OCI-LY7 (cell line): ENCODE data around the gene FBF1. TPM values are rescaled to one million over a fixed set of nuclear protein-coding genes. Genes with fewer than 3 reads are reported as not detected.
"Not testable (repeated sequence)": the region's sequence is repeated elsewhere in the genome, so short reads cannot be mapped to it uniquely, and the experiment has no call there.

Source experiments
- BruUV-seq: library from RNA; stranded (reverse); fragments of 400-500 nt; replicated peaks from 2 replicates; lab custom pipeline; 2021; lab: Mats Ljungman, UMichigan
- CTCF ChIA-PET: fragments of 300-600 bp; sonication (Branson Sonifier 250); formaldehyde crosslinking; loops from one replicate; lab custom pipeline; 2022; ENCODE audit warnings: antibody characterized with exemption; ENCODE audit not compliant: unreplicated experiment; lab: Charles Lee
- POLR2A ChIA-PET: fragments of 300-600 bp; sonication (Branson Sonifier 250); formaldehyde crosslinking; loops from one replicate; lab custom pipeline; 2022; ENCODE audit warnings: antibody characterized with exemption; lab: Charles Lee
- DNase-seq: peaks from one replicate; pipeline ENCODE4 v3.0.0-alpha.2; 2015; ENCODE audit warnings: low spot score
- H2AFZ ChIP-seq: fragments of 200-600 bp; sonication (generic), shearing (Covaris generic); 2 replicates; pipeline ENCODE4 v1.6.1; 2014; ENCODE audit warnings: mild to moderate bottlenecking, antibody characterized with exemption, low read length, moderate library complexity
- H3K27ac ChIP-seq: fragments of 200-600 bp; sonication (generic); 2 replicates; pipeline ENCODE4 v1.5.1; 2014; ENCODE audit warnings: mixed run types, low read depth, mild to moderate bottlenecking, moderate library complexity, low read length, inconsistent platforms; ENCODE audit not compliant: poor library complexity, severe bottlenecking
- H3K36me3 ChIP-seq: fragments of 200-600 bp; sonication (generic); 2 replicates; pipeline ENCODE4 v1.6.1; 2014; ENCODE audit warnings: mild to moderate bottlenecking, antibody characterized with exemption, low read length, moderate library complexity, mixed read lengths; ENCODE audit not compliant: insufficient read depth
- H3K4me1 ChIP-seq: fragments of 200-600 bp; sonication (generic); 2 replicates; pipeline ENCODE4 v1.5.1; 2014; ENCODE audit warnings: mild to moderate bottlenecking, low read length; ENCODE audit not compliant: insufficient read depth, poor library complexity, severe bottlenecking
- H3K4me2 ChIP-seq: fragments of 200-600 bp; sonication (generic); 2 replicates; pipeline ENCODE4 v1.6.1; 2014; ENCODE audit warnings: mild to moderate bottlenecking, low read length
- H3K4me3 ChIP-seq: fragments of 200-600 bp; sonication (generic); 2 replicates; pipeline ENCODE4 v1.5.1; 2014; ENCODE audit warnings: mild to moderate bottlenecking, low read depth, low read length; ENCODE audit not compliant: poor library complexity, severe bottlenecking
- H3K79me2 ChIP-seq: fragments of 200-600 bp; sonication (generic); 2 replicates; pipeline ENCODE4 v1.6.1; 2016; ENCODE audit warnings: low read depth, mild to moderate bottlenecking, low read length, moderate library complexity, mixed read lengths; ENCODE audit not compliant: insufficient read depth
- H3K9me2 ChIP-seq: fragments of 200-600 bp; sonication (generic); 2 replicates; pipeline ENCODE4 v1.6.1; 2016; ENCODE audit warnings: mild to moderate bottlenecking, low read length, mixed read lengths; ENCODE audit not compliant: insufficient read depth
- H3K9me3 ChIP-seq: fragments of 200-600 bp; sonication (generic); 2 replicates; pipeline ENCODE4 v1.6.1; 2014; ENCODE audit warnings: mild to moderate bottlenecking, mixed run types, low read length, mixed read lengths
- H4K20me1 ChIP-seq: fragments of 200-600 bp; sonication (generic); 2 replicates; pipeline ENCODE4 v1.6.1; 2014; ENCODE audit warnings: mild to moderate bottlenecking, antibody characterized with exemption, low read length, moderate library complexity, mixed read lengths; ENCODE audit not compliant: insufficient read depth
- EZH2phosphoT487 ChIP-seq: fragments of 200-600 bp; sonication (generic); IDR thresholded peaks from 2 replicates; pipeline ENCODE4 v1.6.1; 2018; ENCODE audit warnings: low read depth, borderline replicate concordance, mild to moderate bottlenecking, mixed run types, antibody characterized with exemption, low read length, moderate library complexity, mixed read lengths
- intact Hi-C: fragments of 100-400 bp; cut with micrococcal nuclease; formaldehyde crosslinking; loops from one replicate; pipeline ENCODE4 v1.10.0; 2022; ENCODE audit not compliant: unreplicated experiment
- total RNA-seq, 2 experiments: library from RNA; depleted of rRNA in 1 of 2; stranded (reverse); fragments of >200 nt in 1 of 2; shearing (Covaris generic) in 1 of 2; gene quantifications; 2 replicates each; pipeline ENCODE4 v1.2.3, GENCODE V29; 2014 to 2022
- TF ChIP-seq, protein P1 (sequence below): fragments of 200-600 bp; sonication (generic); conservative IDR thresholded peaks from 2 replicates; pipeline ENCODE4 v1.5.1; 2014; ENCODE audit warnings: mild to moderate bottlenecking, antibody characterized with exemption, low read length, moderate library complexity, mixed read lengths

The FBF1 gene
- total RNA-seq, 2 experiments from 2014 or later: 34.6 to 47.9 TPM

GRCh38 chr17:75891022-75891604 is 49.7 kb downstream of the FBF1 start:
- H3K9me2 ChIP-seq: no peaks in the 10 kb centered on the region
- no peaks in the 10 kb centered on the region for H3K9me3 ChIP-seq
- DNase-seq: no peak
- BruUV-seq: no TSS peak
- H3K4me3 ChIP-seq: no peak overlapping the region
- no peak overlapping the region for H3K4me2 ChIP-seq
- POLR2A ChIA-PET: no interaction called here
- peaks cover 38% of the 10 kb centered on the region for H3K36me3 ChIP-seq
- no peak overlapping the region for H3K27ac ChIP-seq
- peaks cover 20% of the 10 kb centered on the region for H3K79me2 ChIP-seq
- peaks cover 16% of the 10 kb centered on the region for H3K4me1 ChIP-seq
- CTCF ChIA-PET: interaction anchor here (0.8 kb wide), 1 partner anchor 204 kb away, joined by 4 read pairs; no protein-coding TSS in a partner anchor
- intact Hi-C loops: no loop called here
- TF ChIP-seq, protein P1, sequence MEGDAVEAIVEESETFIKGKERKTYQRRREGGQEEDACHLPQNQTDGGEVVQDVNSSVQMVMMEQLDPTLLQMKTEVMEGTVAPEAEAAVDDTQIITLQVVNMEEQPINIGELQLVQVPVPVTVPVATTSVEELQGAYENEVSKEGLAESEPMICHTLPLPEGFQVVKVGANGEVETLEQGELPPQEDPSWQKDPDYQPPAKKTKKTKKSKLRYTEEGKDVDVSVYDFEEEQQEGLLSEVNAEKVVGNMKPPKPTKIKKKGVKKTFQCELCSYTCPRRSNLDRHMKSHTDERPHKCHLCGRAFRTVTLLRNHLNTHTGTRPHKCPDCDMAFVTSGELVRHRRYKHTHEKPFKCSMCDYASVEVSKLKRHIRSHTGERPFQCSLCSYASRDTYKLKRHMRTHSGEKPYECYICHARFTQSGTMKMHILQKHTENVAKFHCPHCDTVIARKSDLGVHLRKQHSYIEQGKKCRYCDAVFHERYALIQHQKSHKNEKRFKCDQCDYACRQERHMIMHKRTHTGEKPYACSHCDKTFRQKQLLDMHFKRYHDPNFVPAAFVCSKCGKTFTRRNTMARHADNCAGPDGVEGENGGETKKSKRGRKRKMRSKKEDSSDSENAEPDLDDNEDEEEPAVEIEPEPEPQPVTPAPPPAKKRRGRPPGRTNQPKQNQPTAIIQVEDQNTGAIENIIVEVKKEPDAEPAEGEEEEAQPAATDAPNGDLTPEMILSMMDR: no peak
- TF ChIP-seq EZH2phosphoT487: no peak
- H4K20me1 ChIP-seq: no peaks in the 10 kb centered on the region
- no peak overlapping the region for H2AFZ ChIP-seq

DNA sequence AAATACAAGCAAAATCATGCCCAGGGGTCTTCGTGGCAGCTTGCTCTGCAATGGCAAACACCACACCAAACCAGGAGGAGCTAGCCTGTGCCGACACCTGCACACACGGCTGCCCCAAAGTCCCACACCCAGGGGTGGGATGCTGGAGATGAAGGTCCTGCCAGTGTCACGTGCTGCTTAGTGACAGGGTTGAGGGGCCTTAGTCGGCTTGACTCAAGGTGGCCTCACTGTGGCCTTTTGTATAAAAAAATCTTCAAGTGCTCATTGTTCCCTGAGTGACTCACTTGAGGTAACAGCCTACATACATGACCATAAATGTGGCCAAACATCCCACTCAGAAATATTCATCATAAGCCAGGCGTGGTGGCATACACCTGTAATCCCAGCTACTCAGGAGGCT is 51.4 kb downstream of the FBF1 start:
- BruUV-seq: TSS peak; percentile 82
- ChIA-PET POLR2A (interaction anchor here (0.7 kb wide), 2 partner anchors 30 to 556 kb away, joined by 4 to 5 read pairs; no protein-coding TSS in a partner anchor), CTCF (no interaction called here)
- intact Hi-C loops: no loop called here
- Histone ChIP-seq H3K4me2 (no peak overlapping the region), H3K27ac (no peak overlapping the region), H3K4me3 (no peak overlapping the region), H3K9me3 (no peaks in the 10 kb centered on the region), H2AFZ (no peak overlapping the region), H3K9me2 (no peaks in the 10 kb centered on the region), H4K20me1 (no peaks in the 10 kb centered on the region), H3K4me1 (peaks cover 2% of the 10 kb centered on the region), H3K36me3 (peaks cover 38% of the 10 kb centered on the region), H3K79me2 (peaks cover 5% of the 10 kb centered on the region; the same call in 1 of the 2 replicates)
- TF ChIP-seq, protein P1: peak; percentile 35
- TF ChIP-seq EZH2phosphoT487: no peak
- no peak for DNase-seq

GRCh38 chr17:75888484-75888883 is 52.4 kb downstream of the FBF1 start:
- POLR2A ChIA-PET: no interaction called here
- DNase-seq: no peak
- H3K4me2 ChIP-seq: no peak overlapping the region
- H2AFZ ChIP-seq: no peak overlapping the region
- no peaks in the 10 kb centered on the region for H3K4me1 ChIP-seq
- no peaks in the 10 kb centered on the region for H3K9me2 ChIP-seq
- H3K4me3 ChIP-seq: no peak overlapping the region
- TF ChIP-seq, protein P1: no peak
- no peak for TF ChIP-seq EZH2phosphoT487
- H3K36me3 ChIP-seq: peaks cover 38% of the 10 kb centered on the region
- CTCF ChIA-PET: no interaction called here
- H3K79me2 ChIP-seq: no peaks in the 10 kb centered on the region
- intact Hi-C loops: no loop called here
- no peaks in the 10 kb centered on the region for H3K9me3 ChIP-seq
- no peaks in the 10 kb centered on the region for H4K20me1 ChIP-seq
- no TSS peak for BruUV-seq
- no peak overlapping the region for H3K27ac ChIP-seq

DNA sequence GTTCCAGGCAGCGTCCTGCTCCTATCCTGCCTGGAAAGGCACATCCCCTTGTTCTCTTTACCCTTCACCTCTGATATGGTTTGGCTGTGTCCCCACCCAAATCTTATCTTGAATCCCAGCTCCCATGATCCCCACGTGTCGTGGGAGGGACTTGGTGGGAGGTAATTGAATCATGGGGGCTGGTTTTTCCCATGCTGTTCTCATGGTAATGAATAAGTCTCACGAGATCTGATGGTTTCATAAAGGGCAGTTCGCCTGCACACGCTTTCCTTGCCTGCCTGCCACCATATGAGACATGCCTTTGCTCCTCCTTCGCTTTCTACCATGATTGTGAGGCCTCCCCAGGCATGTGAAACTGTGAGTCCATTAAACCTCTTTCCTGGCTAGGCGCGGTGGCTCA is 55.0 kb downstream of the FBF1 start:
- BruUV-seq, H3K4me1 ChIP-seq, H3K9me3 ChIP-seq, DNase-seq, H3K9me2 ChIP-seq, CTCF ChIA-PET, intact Hi-C loops, H3K27ac ChIP-seq, H2AFZ ChIP-seq, H3K79me2 ChIP-seq, H4K20me1 ChIP-seq, H3K4me3 ChIP-seq, H3K4me2 ChIP-seq: not testable (repeated sequence)
- POLR2A ChIA-PET: interaction anchor here (0.7 to 1.1 kb wide), 2 partner anchors 19 to 111 kb away, joined by 3 to 6 read pairs; partner anchors contain the start of gene MRPL38
- H3K36me3 ChIP-seq: peaks cover 22% of the 10 kb centered on the region
